Esophagus muscularis mucosa (tissue), 4 donors: ENCODE data around the gene CCNYL1. TPM values are rescaled to one million over a fixed set of nuclear protein-coding genes. Genes with fewer than 3 reads are reported as not detected.

Experiments used
- DNase-seq: peaks from one replicate; pipeline ENCODE4 v3.0.0-alpha.2; 2017; ENCODE audit errors: extremely low spot score
- H3K27ac ChIP-seq, 4 donors: fragments of 200-600 bp; sonication (generic); replicated peaks in 1 of 4; 1 replicate in 3 of 4; 2 replicates in 1 of 4; pipeline ENCODE4 v1.5.1; 2016 to 2019; ENCODE audit warnings: mild to moderate bottlenecking in 1 of 4
- H3K27me3 ChIP-seq, 4 donors: fragments of 200-600 bp; sonication (generic); one replicate each; pipeline versions ENCODE4 v1.5.1 to v1.6.0; 2016 to 2019
- H3K36me3 ChIP-seq, 4 donors: fragments of 200-600 bp; sonication (generic); one replicate each; pipeline ENCODE4 v1.5.1; 2016 to 2019
- H3K4me1 ChIP-seq, 4 donors: fragments of 200-600 bp; sonication (generic); one replicate each; pipeline ENCODE4 v1.5.1; 2016 to 2019
- H3K4me3 ChIP-seq, 4 donors: fragments of 200-600 bp; sonication (generic); 1 replicate in 2 of 4; 2 replicates in 2 of 4; pipeline ENCODE4 v1.5.1; 2016 to 2019; ENCODE audit warnings: mild to moderate bottlenecking in 4 of 4, moderate library complexity in 1 of 4
- H3K9me3 ChIP-seq, 4 donors: fragments of 200-600 bp; sonication (generic); 1 replicate in 3 of 4; 2 replicates in 1 of 4; pipeline ENCODE4 v1.5.1; 2016 to 2019
- CTCF ChIP-seq, 3 experiments: fragments of 200-600 bp in 2 of 3; fragments of 450-650 bp in 1 of 3; sonication (generic) in 2 of 3; IDR thresholded peaks; one replicate each; pipeline ENCODE4 v1.5.1; 2017 to 2019; ENCODE audit warnings: antibody characterized with exemption in 3 of 3, mild to moderate bottlenecking in 2 of 3, moderate library complexity in 1 of 3
- EP300 ChIP-seq: sonication (generic); formaldehyde crosslinking; IDR thresholded peaks from one replicate; pipeline ENCODE4 v1.6.1; 2017; ENCODE audit warnings: antibody characterized with exemption
- POLR2A ChIP-seq: fragments of 450-650 bp; IDR thresholded peaks from one replicate; pipeline ENCODE4 v1.6.1; 2017; ENCODE audit warnings: antibody characterized with exemption, moderate library complexity, mild to moderate bottlenecking, low read depth
- POLR2AphosphoS5 ChIP-seq, 2 donors: sonication (generic); formaldehyde crosslinking; IDR thresholded peaks; one replicate each; pipeline ENCODE4 v1.6.1; 2017; ENCODE audit warnings: antibody characterized with exemption in 2 of 2
- WGBS: methylation state at CpG from one replicate; pipeline ENCODE4 v1.1.5; 2018; 5-methylcytosine and 5-hydroxymethylcytosine counted together
- intact Hi-C: fragments of 100-400 bp; cut with DNase I; formaldehyde crosslinking; loops from one replicate; pipeline ENCODE4 v1.15.1; 2023
- total RNA-seq, 4 donors: library from RNA; depleted of rRNA; stranded (reverse); fragments of >200 nt; gene quantifications; one replicate each; pipeline versions ENCODE4 v1.1.0 to v1.2.1, GENCODE V29; 2016

The CCNYL1 gene
- total RNA-seq, 4 donors from 2014 or later = 13.5 to 17.4 (median 16.2) TPM

- Histone ChIP-seq H3K4me1 (no peaks in the 10 kb centered on the region), H3K9me3 (no peaks in the 10 kb centered on the region), H3K27me3 (no peaks in the 10 kb centered on the region), H3K4me3 (no peak overlapping the region), H3K27ac (no peak overlapping the region), H3K36me3 (peaks cover 0 to 42% (median 26%) of the 10 kb centered on the region in 4 donors)
- intact Hi-C loops = loop anchor here (2.0 kb wide), 1 partner anchor 328 kb away; no protein-coding TSS in a partner anchor
- 93% methylated on average over 11 of the region's 11 CpGs for WGBS
- TF ChIP-seq POLR2A (no peak), CTCF (IDR thresholded peaks at IDR 0.05) (no peak), POLR2AphosphoS5 (IDR thresholded peaks at IDR 0.05) (no peak), EP300 (no peak)
- no peak for DNase-seq
These were observed 33.0 kb downstream of the CCNYL1 start for GRCh38 chr2:207744451-207744850.

- H3K4me1 ChIP-seq = no peaks in the 10 kb centered on the region
- peak; percentile 83 to 87 (median 85) for TF ChIP-seq CTCF (IDR thresholded peaks at IDR 0.05)
- no peak for TF ChIP-seq POLR2AphosphoS5 (IDR thresholded peaks at IDR 0.05)
- no peak overlapping the region for H3K4me3 ChIP-seq
- peaks cover 0 to 49% (median 33%) of the 10 kb centered on the region in 4 donors for H3K36me3 ChIP-seq
- no peaks in the 10 kb centered on the region for H3K9me3 ChIP-seq
- 40% methylated on average over 1 of the region's 1 CpG for WGBS
- intact Hi-C loops = loop anchor here (5.0 kb wide), 1 partner anchor 296 kb away; no protein-coding TSS in a partner anchor
- H3K27ac ChIP-seq = no peak overlapping the region
- DNase-seq = no peak
- no peaks in the 10 kb centered on the region for H3K27me3 ChIP-seq
These were observed 34.7 kb downstream of the CCNYL1 start for GRCh38 chr2:207746131-207746530.

- 90% methylated on average over 15 of the region's 15 CpGs for WGBS
- DNase-seq = no peak
- no peak overlapping the region for H3K4me3 ChIP-seq
- intact Hi-C loops = loop anchor here (5.0 kb wide), 1 partner anchor 294 kb away; no protein-coding TSS in a partner anchor
- H3K36me3 ChIP-seq = peaks cover 0 to 52% (median 35%) of the 10 kb centered on the region in 4 donors
- H3K9me3 ChIP-seq = no peaks in the 10 kb centered on the region
- no peaks in the 10 kb centered on the region for H3K4me1 ChIP-seq
- no peaks in the 10 kb centered on the region for H3K27me3 ChIP-seq
- H3K27ac ChIP-seq = no peak overlapping the region
- TF ChIP-seq EP300 (no peak), POLR2A (no peak), POLR2AphosphoS5 (IDR thresholded peaks at IDR 0.05) (no peak), CTCF (IDR thresholded peaks at IDR 0.05) (no peak)
These were observed 36.5 kb downstream of the CCNYL1 start for GRCh38 chr2:207747653-207748560.

- intact Hi-C loops = loop anchor here (5.0 kb wide), 1 partner anchor 293 kb away; no protein-coding TSS in a partner anchor
- H3K4me1 ChIP-seq = no peaks in the 10 kb centered on the region
- H3K27ac ChIP-seq = no peak overlapping the region
- DNase-seq = no peak
- no peaks in the 10 kb centered on the region for H3K9me3 ChIP-seq
- H3K27me3 ChIP-seq = no peaks in the 10 kb centered on the region
- TF ChIP-seq POLR2A = no peak
- no peak for TF ChIP-seq CTCF (IDR thresholded peaks at IDR 0.05)
- TF ChIP-seq POLR2AphosphoS5 (IDR thresholded peaks at IDR 0.05) = no peak
- no peak for TF ChIP-seq EP300
- no peak overlapping the region for H3K4me3 ChIP-seq
- peaks cover 0 to 55% (median 35%) of the 10 kb centered on the region in 4 donors for H3K36me3 ChIP-seq
These were observed 37.6 kb downstream of the CCNYL1 start for GRCh38 chr2:207748993-207749392.
